GM18502 (cell line): ENCODE measurements around the gene ARPC5.
"Not testable (repeated sequence)": the region's sequence is repeated elsewhere in the genome, so short reads cannot be mapped to it uniquely, and the experiment has no call there.

ENCODE experiments used
- ATAC-seq: cut with Tn5 transposase; IDR thresholded peaks from one replicate; pipeline ENCODE4 v1.9.1; 2021; ENCODE audit warnings: mild to moderate bottlenecking; ENCODE audit not compliant: unreplicated experiment, poor library complexity

Gene ARPC5

DNA sequence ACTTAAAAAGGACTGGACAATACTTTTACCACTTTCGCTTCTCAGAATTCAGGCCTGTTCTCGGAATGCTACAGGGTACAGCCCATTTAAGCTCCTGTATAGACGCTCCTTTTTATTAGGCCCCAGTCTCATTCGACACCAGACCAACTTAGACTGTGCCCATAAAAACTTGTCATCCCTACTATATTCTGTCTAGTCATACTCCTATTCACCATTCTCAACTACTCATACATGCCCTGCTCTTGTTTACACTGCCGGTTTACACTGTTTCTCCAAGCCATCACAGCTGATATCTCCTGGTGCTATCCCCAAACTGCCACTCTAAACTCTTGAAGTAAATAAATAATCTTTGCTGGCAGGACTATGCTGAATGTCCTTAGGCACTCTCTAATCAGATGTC, 17.4 kb downstream of the ARPC5 start:
- not testable (repeated sequence) for ATAC-seq

DNA sequence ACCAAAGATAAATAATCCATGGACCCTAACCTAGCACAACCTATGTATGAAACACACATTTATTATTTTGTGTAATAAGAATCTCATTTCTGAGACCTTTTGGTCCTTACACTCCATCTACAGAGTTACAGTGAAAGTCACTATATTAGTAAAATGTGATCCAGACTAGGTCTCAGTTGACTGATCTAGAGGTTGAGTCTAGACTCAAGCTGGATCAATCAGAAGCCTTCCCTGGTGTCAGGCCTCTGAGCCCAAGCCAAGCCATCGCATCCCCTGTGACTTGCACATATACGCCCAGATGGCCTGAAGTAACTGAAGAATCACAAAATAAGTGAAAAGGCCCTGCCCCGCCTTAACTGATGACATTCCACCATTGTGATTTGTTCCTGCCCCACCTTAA, 22.6 kb downstream of the ARPC5 start:
- ATAC-seq: not testable (repeated sequence)

DNA sequence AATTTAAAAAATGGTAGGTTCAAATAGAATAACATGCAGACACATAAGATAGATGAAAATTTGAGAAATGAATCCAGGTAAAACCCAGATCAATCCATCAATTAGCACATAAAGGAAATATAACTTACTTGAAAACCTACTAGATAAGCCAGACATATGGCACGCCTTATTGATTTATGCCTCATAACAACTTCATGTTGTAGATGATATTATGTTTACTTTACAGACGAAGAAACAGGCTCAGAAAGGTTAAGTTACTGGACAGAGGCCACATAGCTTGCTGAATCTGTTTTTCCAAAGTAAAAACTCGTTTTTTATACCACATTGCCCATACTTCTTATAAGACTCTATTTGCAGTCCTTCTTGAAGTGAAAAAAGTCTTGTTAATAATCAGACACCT, 23.2 kb downstream of the ARPC5 start:
- no peak for ATAC-seq

DNA sequence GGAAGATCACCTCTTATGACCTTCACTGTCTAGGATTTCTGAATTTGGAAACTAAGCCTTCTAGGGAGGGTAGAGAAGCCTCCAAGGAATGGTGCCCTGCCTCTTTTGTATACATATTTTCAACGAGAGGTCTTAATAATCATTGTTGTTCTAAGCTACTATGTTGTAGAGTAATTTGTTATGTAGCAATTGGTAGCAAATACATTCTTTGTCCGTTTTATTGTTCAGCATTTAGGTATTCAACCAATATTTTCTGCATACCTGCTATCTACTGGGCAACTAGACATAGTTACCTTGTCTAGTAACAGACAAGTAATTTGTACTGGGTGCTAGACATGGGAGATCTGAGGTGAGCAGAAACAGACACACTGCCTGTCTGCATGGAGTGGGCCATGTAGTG, 24.6 kb downstream of the ARPC5 start:
- no peak for ATAC-seq

DNA sequence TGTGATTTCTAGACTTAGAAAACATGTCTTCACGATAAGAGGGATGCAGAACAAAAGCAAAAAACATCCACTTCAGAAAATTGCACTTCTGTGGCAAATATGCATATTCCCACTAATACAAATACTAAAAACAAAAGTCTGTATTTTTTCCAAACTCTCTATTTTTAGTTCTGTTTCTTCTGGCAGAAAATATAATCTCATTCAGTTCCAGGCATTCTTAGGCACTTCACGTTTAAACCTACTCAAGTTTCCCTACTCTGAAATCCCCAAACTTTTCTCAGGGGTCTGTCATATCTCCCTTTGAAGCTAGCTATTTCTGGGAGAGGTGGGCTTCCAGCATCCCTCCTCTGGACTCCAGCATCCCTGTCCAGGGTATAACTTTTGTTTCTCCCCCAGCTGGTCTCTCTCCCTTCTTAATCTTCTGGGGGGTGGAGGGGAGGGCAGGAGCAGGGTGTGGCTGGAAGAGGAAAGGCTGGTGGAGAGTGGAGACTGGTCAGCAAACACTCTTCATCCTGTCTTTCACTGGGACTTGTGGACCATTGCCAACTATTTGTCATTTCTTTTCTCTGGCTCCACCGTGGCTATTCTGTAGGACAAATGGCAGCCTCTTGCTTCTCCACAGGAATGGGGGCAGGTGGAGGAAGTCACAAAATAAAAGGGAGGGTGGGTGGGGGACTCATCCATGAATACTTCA, 25.7 kb downstream of the ARPC5 start:
- no peak for ATAC-seq

DNA sequence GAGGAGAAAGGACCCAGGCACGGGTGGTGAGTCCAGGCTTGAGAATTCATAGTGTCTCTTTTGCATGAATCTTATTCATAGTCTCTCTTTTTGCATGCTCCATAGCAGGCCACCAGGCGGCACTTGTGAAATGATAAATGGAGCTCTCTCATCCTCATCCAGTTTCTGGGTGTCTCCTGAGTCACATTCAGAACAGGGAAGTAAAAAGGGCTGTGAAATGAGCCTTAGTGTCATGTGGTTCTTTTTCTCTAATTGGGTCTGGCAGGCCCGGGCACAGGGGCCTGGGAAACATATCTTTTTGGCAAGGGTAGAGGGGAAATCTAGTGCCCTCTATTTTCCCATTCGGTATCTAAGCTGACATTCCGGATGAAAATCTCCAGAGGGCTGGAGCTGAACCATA, 26.3 kb downstream of the ARPC5 start:
- peak; percentile 74 for ATAC-seq

DNA sequence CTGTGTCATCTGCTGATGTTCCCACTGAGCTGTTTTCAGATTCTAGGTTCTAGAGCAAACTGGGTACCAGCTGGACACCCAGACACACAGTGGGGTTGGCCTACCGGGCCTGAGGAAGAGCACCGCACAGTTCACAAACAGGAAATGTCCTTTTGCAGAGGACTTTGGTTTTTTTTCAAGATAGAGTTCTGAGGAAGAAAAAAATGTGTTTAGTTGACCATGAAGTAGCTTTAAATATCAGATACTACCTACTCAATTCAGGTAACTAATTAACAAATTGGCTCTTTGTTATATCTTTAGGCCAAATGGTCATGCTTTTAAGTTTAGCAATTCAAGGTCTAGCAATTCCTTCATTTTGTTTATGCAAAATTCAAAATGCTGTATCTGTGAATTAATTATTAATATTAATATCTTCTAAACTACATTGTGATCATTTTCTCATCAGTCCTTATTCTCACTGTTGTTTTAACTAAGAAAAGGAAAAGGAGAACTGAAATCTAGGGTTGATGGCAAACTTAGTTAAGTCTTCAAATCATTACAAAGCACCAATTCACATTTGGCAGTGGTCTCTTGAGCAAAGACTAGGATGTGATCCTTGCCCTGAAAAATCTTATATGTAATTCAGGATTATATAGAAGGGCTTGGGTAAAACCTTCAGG, 28.1 kb downstream of the ARPC5 start:
- ATAC-seq: no peak

DNA sequence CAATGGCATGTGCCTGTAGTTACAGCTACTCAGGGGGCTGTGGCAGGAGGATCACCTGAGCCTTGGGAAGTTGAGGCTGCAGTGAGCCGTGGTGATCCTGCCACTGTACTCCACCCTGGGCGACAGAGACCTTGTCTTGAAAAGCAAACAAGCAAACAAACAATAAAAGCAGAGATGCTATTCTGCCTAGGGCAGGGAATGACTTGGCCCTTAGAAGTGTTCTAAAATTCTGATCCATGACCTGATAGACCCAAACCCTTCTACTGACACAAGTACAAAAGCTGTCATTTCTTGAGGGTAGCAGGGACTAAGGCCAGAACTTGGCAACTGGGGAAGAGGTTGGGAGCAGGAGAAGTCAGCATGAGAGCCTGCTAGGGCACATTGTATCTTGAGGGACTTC, 29.7 kb downstream of the ARPC5 start:
- no peak for ATAC-seq

DNA sequence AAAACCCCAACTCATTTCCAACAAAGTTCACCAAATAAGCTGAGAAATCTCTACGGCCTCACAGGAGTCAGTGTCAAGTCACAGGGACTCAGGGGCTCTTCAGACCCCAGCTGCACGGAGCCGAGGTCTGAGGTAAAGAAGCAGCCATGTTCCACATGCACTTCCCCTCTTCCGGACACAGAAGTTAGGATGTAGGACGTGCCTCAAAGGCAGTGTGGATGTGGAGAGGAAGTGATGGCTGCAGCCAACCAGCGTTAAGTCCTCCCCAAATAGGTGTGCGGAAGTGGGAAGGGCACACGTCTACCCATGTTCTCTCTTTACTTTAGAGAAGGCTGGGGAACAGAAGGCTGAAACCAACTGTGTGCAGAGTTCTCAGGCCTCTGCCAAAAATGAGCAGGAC, 30.8 kb downstream of the ARPC5 start:
- ATAC-seq: no peak

DNA sequence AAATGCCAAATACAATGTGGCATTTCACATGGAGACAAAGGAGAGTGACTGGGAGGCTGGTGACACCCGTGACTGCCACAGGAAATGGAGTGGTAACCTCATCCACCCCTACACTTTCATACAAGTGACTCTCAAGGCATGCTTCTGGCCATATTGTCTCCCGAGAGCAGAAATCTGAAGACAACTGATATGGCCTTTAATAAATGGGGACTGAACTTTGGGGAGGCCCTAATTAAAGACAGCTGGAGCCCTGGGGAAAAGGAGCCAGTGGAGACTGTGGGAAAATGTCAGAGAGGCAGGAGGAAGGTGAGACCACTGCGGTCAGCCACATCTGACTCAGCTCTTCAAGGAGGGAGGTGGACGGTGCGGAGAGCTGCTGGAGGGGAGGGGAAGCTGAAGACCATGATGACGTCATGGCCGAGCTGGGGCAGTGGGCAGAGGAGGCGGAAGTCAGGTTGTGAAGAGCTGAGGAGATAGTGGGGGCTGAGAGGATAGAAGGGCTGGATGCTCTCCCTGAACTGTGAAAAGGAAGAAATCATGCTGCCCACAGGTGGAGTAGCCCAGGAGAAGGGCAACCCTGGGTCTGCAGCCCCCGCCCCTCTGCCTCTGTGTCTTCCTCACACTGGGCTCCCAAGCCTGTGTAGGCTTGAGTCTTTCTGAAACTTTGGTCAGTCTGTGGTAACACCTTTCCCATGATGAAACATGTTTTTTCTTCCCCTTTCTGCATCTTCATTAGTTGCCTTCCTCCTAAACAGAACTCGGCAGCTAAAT, 31.4 kb downstream of the ARPC5 start:
- no peak for ATAC-seq

DNA sequence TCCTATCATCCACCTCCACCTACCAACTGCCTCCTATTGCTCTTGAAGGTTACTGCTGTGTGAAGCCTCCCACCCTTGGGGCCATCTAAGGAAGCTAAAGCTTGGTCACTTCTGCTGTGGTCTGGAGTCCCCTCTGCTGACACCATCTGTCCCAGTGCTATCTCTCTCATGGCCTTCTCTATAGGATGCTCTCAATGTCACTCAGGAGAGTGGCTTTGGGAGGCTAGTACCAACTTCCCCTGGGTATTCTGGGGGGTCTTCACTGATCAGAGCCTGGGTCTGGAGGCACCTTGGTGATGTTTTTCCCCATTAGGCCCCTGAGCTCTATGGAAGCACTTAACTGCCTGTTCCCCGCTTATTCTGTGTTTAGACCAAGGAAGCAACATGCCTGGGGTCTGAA, 33.1 kb downstream of the ARPC5 start:
- no peak for ATAC-seq

DNA sequence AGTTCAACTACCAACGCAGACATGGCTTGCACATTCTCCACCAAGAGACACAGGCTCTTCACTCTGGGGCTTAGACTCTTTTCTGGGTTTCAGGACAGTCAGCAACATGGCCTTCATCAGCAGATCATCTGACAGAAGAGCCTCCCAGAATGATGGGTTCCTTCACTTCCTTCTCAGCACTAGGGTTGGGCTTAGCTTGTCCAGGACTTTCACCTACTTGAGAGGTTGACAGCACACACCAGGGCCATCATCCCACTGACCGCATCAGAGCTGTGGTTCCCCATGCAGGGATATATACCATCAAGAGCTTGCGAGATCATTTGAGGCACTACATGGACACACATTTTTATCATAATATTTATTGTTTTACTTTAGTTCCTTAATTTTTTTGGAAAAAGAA, 34.9 kb downstream of the ARPC5 start:
- no peak for ATAC-seq

DNA sequence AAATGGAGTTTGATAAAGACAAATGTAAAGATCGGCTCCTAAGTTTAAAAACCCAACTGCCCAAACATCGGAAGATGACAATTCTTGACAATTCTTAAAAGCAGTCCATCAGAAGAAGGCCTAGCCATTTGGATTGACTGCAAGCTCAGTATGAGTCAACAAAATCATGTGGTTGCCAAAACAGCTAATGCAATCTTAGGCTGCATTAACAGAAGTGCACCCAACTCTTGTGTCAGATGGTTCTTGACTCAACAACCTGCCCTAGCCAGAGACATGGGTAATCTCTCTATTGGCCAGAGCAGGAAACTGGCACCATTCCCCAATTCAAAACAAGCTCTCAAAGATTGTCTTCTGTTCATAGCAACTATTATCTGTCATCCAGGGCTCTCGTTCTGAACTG, 35.4 kb downstream of the ARPC5 start:
- no peak for ATAC-seq

DNA sequence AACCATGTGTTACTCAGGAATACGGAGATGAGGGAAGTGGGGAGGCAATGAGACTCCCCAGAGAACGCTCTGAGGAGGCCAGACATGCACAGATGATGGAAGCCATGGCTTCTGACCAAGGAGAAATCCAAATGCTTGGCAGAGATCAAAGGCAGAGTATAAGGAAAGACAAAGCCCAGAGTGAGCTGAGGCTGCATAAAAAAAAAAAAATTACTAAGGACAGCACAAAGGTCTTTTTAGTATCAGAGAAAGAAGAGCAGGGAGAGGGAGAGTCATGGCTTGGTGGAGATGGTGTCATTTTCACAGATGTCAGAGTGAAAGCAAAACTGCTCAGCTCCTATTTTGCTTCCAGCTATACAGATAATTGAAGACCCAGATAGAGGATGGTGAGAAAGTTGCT, 37.2 kb downstream of the ARPC5 start:
- peak; percentile 68 for ATAC-seq

DNA sequence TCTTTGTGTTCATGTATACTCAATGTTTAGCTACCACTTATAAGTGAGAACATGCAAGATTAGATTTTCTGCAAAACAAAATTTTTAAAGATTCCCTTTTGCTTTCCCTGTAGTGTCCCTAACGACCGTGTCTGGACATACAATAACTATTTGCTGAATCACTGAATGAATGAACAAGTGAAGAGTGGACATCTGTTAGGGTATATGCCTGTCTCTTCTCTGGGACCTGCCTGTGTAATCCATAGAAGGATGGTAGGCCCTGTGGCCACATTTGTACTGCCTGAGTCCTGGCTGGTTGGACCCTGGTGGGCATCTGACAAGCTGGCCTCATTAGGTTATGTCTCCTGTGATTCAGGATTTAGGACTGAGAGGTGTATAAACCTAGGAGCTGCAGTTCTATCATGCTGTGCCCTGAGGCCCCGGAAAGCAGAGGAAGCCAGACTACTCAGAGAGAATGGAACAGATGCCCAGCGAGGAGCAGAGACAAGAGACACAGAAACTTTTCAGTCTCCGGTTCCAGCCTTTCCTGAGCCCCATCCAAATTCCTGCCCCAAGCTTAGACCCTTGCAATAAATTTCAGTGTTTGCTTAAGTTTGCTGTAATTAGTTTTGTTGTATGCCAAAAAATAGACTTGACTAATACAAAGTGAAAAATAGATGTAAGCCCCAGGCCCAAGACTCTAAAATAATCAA, 37.8 kb downstream of the ARPC5 start:
- ATAC-seq: no peak

DNA sequence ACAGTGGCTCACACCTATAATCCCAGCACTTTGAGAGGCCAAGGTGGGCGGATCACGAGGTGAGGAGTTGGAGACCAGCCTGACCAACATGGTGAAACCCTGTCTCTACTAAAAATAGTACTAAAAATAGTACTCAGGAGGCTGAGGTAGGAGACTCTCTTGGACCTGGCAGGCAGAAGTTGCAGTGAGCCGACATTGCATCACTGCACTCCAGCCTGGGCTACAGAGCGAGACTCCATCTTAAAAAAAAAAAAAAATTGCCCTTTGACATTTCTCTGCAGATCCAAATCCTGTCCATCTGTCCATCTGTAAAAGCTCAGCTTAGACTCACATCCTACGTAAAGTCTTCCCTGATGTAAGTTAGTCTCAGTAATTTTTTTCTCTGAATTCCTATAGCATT, 39.1 kb downstream of the ARPC5 start:
- no peak for ATAC-seq

DNA sequence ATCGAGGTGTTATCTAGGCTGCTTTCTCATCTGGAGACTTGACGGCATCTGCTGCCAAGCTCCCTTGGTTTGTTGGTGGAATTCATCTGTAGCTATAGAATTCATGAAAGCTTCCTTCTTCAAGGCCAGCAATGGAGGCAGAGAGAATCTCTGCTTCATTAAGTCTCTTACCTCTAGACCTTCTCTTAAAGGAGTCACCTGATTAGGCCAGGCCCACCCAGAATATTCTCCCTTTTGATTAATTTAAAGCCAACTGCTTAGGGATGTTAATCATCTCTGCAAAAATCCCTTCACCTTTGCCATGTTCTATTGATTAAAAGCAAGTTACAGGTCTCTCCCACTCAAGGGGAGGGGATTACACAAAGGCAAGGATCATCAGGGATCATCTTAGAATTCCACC, 40.0 kb downstream of the ARPC5 start:
- no peak for ATAC-seq

DNA sequence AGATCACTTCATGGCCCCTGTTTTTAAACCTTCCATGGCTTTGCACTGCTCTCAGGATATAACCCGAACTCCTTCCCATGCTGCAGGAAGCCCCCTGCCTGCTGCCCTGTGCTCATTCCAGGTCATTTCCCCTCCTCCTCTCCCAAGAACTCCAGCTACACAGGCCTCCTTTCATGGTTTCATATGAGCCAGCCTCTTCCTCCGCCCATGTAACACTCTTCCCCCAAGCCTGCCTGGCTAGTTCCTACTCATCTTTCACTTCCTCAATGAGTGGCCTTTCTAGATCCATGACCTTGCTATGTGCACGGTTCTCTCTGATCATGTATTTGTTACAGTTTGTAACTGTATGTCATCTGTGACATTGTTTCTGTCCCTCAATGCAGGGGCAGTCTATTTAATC, 42.2 kb downstream of the ARPC5 start:
- ATAC-seq: peak; percentile 51

DNA sequence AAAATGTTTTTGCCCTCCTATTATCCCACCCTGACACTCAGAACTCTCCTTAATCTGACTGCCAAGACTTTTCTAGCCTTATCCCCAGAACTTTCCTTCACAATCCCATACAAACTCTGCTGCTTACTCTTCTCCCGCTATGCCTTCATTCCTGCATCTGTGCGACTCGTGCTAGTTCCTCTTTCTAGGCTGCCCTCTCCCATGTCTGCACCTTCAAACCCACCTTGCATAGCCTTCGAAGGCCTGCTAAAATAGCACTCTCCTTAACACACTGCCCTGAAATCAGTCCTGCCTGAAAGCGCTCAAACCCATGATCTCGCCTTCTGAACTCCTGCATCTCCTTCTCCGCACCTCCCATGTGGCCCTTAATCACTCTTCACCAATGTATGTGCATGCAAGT, 42.9 kb downstream of the ARPC5 start:
- ATAC-seq: no peak

DNA sequence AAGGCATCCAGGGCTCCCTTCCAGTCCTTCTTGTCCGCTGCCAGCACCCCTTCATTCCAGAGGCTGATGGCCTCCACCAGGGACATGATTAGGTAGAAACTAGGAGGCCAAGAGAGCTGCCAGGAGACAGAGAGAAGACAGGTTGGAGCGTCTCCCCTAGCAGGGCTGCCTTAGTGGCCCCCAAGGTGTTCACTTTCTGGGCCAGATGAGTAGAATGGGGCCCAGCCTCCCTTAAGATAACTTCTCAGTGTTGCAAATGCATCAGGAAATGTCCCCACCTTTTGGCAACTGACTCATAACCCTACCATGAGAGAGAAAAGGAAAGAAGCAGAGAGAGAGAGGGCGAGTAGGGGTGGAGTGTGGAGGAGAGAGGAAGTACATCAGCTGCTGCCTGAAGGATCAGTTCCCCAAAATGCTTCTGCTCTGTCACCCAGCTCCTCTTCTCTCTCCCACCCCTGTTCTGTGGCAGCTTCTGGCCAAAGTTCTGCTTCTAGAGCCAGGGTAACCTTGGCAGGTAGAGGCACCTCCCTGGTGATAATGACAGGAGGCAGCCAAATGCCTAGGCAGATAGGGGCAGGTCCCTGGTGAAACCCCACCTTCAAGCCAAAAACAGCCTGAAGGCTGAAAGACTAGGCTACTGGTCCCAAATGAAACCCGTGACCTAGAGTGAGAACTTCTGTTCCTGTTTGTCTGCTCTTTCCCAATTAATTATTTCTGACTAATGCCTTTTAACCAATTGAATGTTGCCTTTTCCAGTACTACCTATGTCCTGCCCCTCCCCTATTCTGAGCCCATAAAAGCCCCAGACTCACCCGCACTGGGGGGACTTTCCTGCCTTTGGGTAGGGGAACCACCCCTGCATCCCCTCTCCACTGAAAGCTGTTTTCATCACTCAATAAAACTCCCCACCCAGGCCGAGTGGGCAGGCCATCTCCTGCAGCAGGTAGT, 45.1 kb downstream of the ARPC5 start, which contains the start of gene NCF2:
Gene NCF2, minus strand, starts transcription at position 216 of the 948 bp plus-strand sequence. Its CDS starts 130 bp downstream, at position 86.
- ATAC-seq: peak; percentile 89
